B cell (primary cell): ENCODE data around the gene LDLRAD3. TPM values are rescaled to one million over a fixed set of nuclear protein-coding genes. Genes with fewer than 3 reads are reported as not detected.

Experiments used
- ATAC-seq: fragments of 200-7000 bp; cut with Tn5 transposase; one replicate; pipeline ENCODE4 v1.10.0; 2021; ENCODE audit warnings: low read depth, mild to moderate bottlenecking, moderate number of reproducible peaks, moderate library complexity
- CTCF ChIA-PET: fragments of 350-600 bp; sonication (Branson Sonifier 250); formaldehyde crosslinking; loops from one replicate; lab custom pipeline; 2021; ENCODE audit warnings: antibody characterized with exemption, inconsistent platforms; lab: Charles Lee
- POLR2A ChIA-PET: fragments of 350-600 bp; sonication (Branson Sonifier 250); formaldehyde crosslinking; loops from one replicate; lab custom pipeline; 2021; ENCODE audit warnings: antibody characterized with exemption; lab: Charles Lee
- DNase-seq: peaks from one replicate; pipeline ENCODE4 v3.0.0; 2013
- H2AFZ ChIP-seq: 2 replicates; pipeline ENCODE4 v1.6.1; 2012; ENCODE audit warnings: mild to moderate bottlenecking, low read depth, low read length; ENCODE audit not compliant: insufficient read depth, poor library complexity, severe bottlenecking
- H3K27ac ChIP-seq, 2 donors: 1 replicate in 1 of 2; 2 replicates in 1 of 2; pipeline ENCODE4 v1.5.1; 2012 to 2013; ENCODE audit warnings: low read length in 2 of 2, mild to moderate bottlenecking in 2 of 2, moderate library complexity in 1 of 2
- H3K27me3 ChIP-seq, 4 experiments: fragments of 200-600 bp in 1 of 4; sonication (generic) in 1 of 4; replicated peaks in 1 of 4; 1 replicate in 2 of 4; 2 replicates in 2 of 4; pipeline versions ENCODE4 v1.6.1 to v1.7.0; 2013 to 2016; ENCODE audit warnings: low read length in 3 of 4, mild to moderate bottlenecking in 2 of 4, mixed read lengths in 1 of 4, moderate library complexity in 1 of 4; ENCODE audit not compliant: insufficient read depth in 4 of 4, control insufficient read depth in 3 of 4; ENCODE audit errors: control extremely low read depth in 1 of 4
- H3K36me3 ChIP-seq, 2 experiments: replicated peaks in 1 of 2; 1 replicate in 1 of 2; 2 replicates in 1 of 2; pipeline versions ENCODE4 v1.6.1 to v1.7.1; 2013; ENCODE audit warnings: low read length in 1 of 2; ENCODE audit not compliant: insufficient read depth in 2 of 2, control insufficient read depth in 1 of 2; ENCODE audit errors: control extremely low read depth in 1 of 2, extremely low read depth in 1 of 2
- H3K4me1 ChIP-seq, 2 donors: fragments of 200-600 bp in 1 of 2; sonication (generic) in 1 of 2; 1 replicate in 1 of 2; 2 replicates in 1 of 2; pipeline versions ENCODE4 v1.5.1 to v1.6.1; 2013 to 2017; ENCODE audit warnings: low read length in 2 of 2; ENCODE audit not compliant: control insufficient read depth in 2 of 2, insufficient read depth in 2 of 2
- H3K4me2 ChIP-seq: replicated peaks from 2 replicates; pipeline ENCODE3; 2012; ENCODE audit warnings: mild to moderate bottlenecking, low read depth, low read length; ENCODE audit not compliant: poor library complexity, severe bottlenecking
- H3K4me3 ChIP-seq, 5 experiments: fragments of 200-600 bp in 1 of 5; sonication (generic) in 1 of 5; 1 replicate in 3 of 5; 2 replicates in 2 of 5; pipeline versions ENCODE4 v1.5.1 to v1.7.0; 2011 to 2016; ENCODE audit warnings: low read length in 4 of 5, mild to moderate bottlenecking in 4 of 5, low read depth in 2 of 5, control low read depth in 1 of 5, moderate library complexity in 1 of 5; ENCODE audit not compliant: insufficient read depth in 1 of 5; ENCODE audit errors: control extremely low read depth in 1 of 5, extremely low read depth in 1 of 5
- H3K79me2 ChIP-seq: fragments of 200-600 bp; sonication (generic); one replicate; pipeline ENCODE4 v1.6.0; 2016; ENCODE audit warnings: low read length; ENCODE audit not compliant: control insufficient read depth, insufficient read depth
- H3K9ac ChIP-seq: fragments of 200-600 bp; sonication (generic); 2 replicates; pipeline ENCODE4 v1.6.1; 2017; ENCODE audit warnings: mild to moderate bottlenecking, low read length, moderate library complexity
- H3K9me3 ChIP-seq, 3 donors: one replicate each; pipeline versions ENCODE4 v1.6.1 to v1.7.1; 2013; ENCODE audit warnings: low read length in 2 of 3; ENCODE audit not compliant: control insufficient read depth in 2 of 3, insufficient read depth in 1 of 3; ENCODE audit errors: control extremely low read depth in 1 of 3
- H4K20me1 ChIP-seq: 2 replicates; pipeline ENCODE4 v1.6.0; 2012; ENCODE audit warnings: mild to moderate bottlenecking, low read length; ENCODE audit not compliant: insufficient read depth, control insufficient read depth, poor library complexity, severe bottlenecking
- H3K27ac Mint-ChIP-seq: one replicate; pipeline ENCODE4 v1.8.0; 2021; ENCODE audit warnings: mixed read lengths
- H3K27me3 Mint-ChIP-seq: one replicate; pipeline ENCODE4 v1.8.0; 2021; ENCODE audit warnings: mixed read lengths
- H3K4me1 Mint-ChIP-seq: one replicate; pipeline ENCODE4 v1.8.0; 2021; ENCODE audit warnings: mixed read lengths
- H3K4me3 Mint-ChIP-seq: one replicate; pipeline ENCODE4 v1.8.0; 2021; ENCODE audit warnings: mixed read lengths
- H3K9me3 Mint-ChIP-seq: one replicate; pipeline ENCODE4 v1.8.0; 2022; ENCODE audit warnings: mixed read lengths; ENCODE audit not compliant: insufficient read depth
- EZH2 ChIP-seq: IDR thresholded peaks from 2 replicates; pipeline ENCODE4 v1.6.1; 2012; ENCODE audit warnings: borderline replicate concordance, low read depth, mild to moderate bottlenecking, moderate library complexity, low read length; ENCODE audit not compliant: insufficient read depth, poor library complexity, severe bottlenecking
- WGBS: methylation state at CpG from one replicate; pipeline ENCODE4 v1.1.5; 2013; ENCODE audit warnings: missing lambda C conversion rate; ENCODE audit not compliant: insufficient coverage; 5-methylcytosine and 5-hydroxymethylcytosine counted together
- intact Hi-C: fragments of 100-400 bp; cut with micrococcal nuclease; formaldehyde crosslinking; loops from one replicate; pipeline ENCODE4 v1.10.0; 2022
- polyA plus RNA-seq: library from polyadenylated mRNA; depleted of rRNA; stranded (reverse); fragments of >200 nt; gene quantifications from 2 replicates; pipeline ENCODE4 v1.2.3, GENCODE V29; 2012
- total RNA-seq, 2 donors: library from RNA; stranded (reverse); fragments of 120-200 nt in 1 of 2; gene quantifications; 1 replicate in 1 of 2; 2 replicates in 1 of 2; pipeline versions ENCODE4 v1.2.3 to v1.2.4, GENCODE V29; 2013 to 2022
- TF ChIP-seq, protein P1 (sequence below): fragments of 200-600 bp; IDR thresholded peaks from one replicate; pipeline ENCODE4 v1.8.0; 2022; ENCODE audit warnings: antibody characterized with exemption, mild to moderate bottlenecking

The LDLRAD3 gene
- total and polyA plus RNA-seq, 2 donors (not counting 1 experiment from before 2014, with no cell fraction given) = 0.01 TPM; not detected in 1

DNA sequence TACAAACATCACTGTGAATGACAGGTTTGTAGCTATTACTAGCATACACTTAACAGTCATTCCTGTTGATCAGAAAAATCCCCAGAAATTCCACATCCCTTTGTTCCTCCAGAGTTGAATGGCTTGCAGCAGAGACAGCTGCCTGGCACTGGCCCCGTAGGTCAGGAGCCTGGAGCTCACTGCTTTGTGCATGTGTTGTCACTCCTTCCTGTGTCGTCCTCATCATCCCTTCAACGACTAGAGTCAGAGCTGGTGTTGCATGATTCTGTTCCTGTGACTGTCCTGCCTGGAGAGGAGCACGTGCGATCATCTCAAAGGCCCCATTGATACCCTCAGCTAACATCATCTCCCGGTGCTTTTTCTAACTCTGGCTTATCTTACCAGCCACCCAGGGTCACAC is 58.3 kb downstream of the LDLRAD3 start:
- Histone ChIP-seq H4K20me1 (no peaks in the 10 kb centered on the region), H3K27me3 (no peaks in the 10 kb centered on the region), H3K9me3 (peaks cover 0 to 8% (median 3%) of the 10 kb centered on the region in 3 donors), H3K27ac (no peak overlapping the region), H3K4me2 (no peak overlapping the region), H3K79me2 (no peaks in the 10 kb centered on the region), H3K9ac (no peak overlapping the region), H3K36me3 (no peaks in the 10 kb centered on the region), H2AFZ (no peak overlapping the region), H3K4me3 (no peak overlapping the region), H3K4me1 (no peaks in the 10 kb centered on the region)
- no peak overlapping the region for H3K27ac Mint-ChIP-seq
- H3K4me1 Mint-ChIP-seq = no peaks in the 10 kb centered on the region
- H3K27me3 Mint-ChIP-seq = peaks cover 14% of the 10 kb centered on the region
- ChIA-PET CTCF (interaction anchor here (0.7 kb wide), 1 partner anchor 442 kb away, joined by 3 read pairs; no protein-coding TSS in a partner anchor), POLR2A (no interaction called here)
- no peak for TF ChIP-seq EZH2
- DNase-seq = no peak
- no peak for ATAC-seq
- WGBS = 82% methylated on average over 5 of the region's 6 CpGs
- H3K9me3 Mint-ChIP-seq = peaks cover 6% of the 10 kb centered on the region
- intact Hi-C loops = no loop called here
- H3K4me3 Mint-ChIP-seq = no peak overlapping the region

DNA sequence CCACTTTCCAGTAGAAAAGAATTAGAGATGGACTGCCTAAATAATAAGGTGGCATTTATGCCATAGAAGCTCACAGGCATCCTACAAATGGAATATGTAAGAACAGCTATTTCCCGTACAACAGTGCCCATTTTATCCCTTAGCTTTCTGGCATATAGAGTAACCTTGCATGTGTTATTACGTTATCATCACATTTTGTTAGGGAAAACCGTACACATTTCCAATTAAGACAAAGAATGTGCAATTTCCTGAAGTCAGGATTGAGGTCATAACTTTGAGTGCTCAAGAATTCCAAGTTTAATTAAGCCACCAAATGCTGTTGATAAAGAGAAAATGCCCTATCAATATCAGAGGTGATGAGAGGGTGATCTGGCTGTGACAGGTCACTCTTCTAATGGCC is 58.9 kb downstream of the LDLRAD3 start:
- ChIA-PET POLR2A (no interaction called here), CTCF (no interaction called here)
- Histone ChIP-seq H3K36me3 (no peaks in the 10 kb centered on the region), H3K9ac (no peak overlapping the region), H3K4me3 (no peak overlapping the region), H3K4me2 (no peak overlapping the region), H3K27me3 (no peaks in the 10 kb centered on the region), H4K20me1 (no peaks in the 10 kb centered on the region), H3K79me2 (no peaks in the 10 kb centered on the region), H3K27ac (no peak overlapping the region), H3K9me3 (peaks cover 0 to 8% (median 3%) of the 10 kb centered on the region in 3 donors), H2AFZ (no peak overlapping the region), H3K4me1 (no peaks in the 10 kb centered on the region)
- DNase-seq = no peak
- WGBS = no CpG with 5 or more reads among the region's 3 CpGs
- Mint-ChIP-seq H3K4me1 (no peaks in the 10 kb centered on the region), H3K27me3 (peaks cover 14% of the 10 kb centered on the region), H3K4me3 (no peak overlapping the region), H3K9me3 (peaks cover 6% of the 10 kb centered on the region), H3K27ac (no peak overlapping the region)
- TF ChIP-seq EZH2 = no peak
- TF ChIP-seq, protein P1, sequence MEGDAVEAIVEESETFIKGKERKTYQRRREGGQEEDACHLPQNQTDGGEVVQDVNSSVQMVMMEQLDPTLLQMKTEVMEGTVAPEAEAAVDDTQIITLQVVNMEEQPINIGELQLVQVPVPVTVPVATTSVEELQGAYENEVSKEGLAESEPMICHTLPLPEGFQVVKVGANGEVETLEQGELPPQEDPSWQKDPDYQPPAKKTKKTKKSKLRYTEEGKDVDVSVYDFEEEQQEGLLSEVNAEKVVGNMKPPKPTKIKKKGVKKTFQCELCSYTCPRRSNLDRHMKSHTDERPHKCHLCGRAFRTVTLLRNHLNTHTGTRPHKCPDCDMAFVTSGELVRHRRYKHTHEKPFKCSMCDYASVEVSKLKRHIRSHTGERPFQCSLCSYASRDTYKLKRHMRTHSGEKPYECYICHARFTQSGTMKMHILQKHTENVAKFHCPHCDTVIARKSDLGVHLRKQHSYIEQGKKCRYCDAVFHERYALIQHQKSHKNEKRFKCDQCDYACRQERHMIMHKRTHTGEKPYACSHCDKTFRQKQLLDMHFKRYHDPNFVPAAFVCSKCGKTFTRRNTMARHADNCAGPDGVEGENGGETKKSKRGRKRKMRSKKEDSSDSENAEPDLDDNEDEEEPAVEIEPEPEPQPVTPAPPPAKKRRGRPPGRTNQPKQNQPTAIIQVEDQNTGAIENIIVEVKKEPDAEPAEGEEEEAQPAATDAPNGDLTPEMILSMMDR = no peak
- intact Hi-C loops = no loop called here
- no peak for ATAC-seq
